ENCODE data around the gene TIMM9.
"Not testable (repeated sequence)": the region's sequence is repeated elsewhere in the genome, so short reads cannot be mapped to it uniquely, and the experiment has no call there.

TIMM9 gene

GRCh38 chr14:58398495-58398894 is 28.8 kb downstream of the TIMM9 start:
- no peak for DNase-seq
- ATAC-seq = no peak

DNA sequence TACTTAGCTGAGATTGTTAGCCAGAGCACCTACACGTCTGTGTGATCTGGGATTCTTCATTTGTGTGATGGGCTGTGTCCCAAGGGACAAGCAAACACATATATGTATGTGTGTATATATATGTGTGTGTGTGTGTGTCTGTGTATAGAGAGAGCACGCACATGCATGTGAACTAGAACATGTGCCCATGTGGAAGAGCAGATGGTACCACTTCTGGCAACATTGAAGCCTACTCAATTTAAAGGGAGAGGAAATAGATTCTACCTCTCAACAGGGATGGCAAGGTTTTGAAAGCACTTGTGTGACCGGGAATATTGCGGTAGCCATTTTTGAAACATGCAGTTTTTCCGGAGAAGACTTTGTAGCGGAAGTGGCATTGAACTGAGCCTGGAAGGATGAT is 30.2 kb downstream of the TIMM9 start:
- no peak for ATAC-seq
- DNase-seq = no peak

DNA sequence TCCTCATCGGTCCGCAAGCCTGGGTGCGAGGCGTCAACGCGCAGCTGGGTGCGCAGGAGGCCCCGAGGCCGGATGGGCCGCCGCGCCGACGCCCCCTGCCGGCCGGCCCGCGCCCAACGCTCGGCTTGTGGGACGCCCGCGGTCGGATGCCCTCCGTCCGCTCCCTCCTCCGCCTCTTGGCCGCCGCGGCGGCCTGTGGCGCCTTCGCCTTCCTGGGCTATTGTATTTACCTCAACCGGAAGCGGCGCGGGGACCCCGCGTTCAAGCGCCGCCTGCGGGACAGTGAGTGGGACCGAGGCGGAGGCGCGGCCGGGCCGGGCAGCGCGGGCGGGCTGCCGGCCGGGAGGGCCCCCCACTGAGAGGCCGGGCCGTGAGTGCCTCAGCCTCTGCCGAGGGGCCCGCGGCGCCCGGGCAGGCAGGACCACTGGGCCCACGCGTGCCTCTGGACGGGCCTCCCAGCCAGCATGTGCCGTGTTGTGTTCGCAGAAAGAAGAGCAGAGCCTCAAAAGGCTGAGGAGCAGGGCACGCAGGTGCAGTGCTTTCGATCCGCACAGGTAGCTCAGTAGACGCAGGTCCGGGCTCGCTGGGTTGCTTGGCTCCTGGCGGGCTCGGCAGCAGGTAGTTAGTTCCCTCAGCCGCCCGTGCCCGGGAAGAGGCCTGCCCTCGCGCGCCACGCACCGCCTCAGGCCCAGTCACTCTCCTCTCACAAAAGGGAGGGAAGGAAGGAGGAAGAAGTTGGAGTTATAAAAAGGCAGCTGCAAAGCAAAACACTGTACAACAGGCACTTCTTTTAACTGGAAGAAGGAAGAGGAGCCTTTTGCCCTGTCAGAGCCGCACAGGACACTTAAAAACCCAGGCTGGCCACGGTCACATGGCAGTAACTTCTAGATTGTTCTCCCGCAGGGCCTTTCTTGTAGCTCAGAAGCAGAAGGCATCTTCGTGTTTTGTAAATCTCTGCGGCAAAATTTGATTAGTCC is 31.2 kb downstream of the TIMM9 start, which contains the start of gene TOMM20L:
Gene TOMM20L (plus strand): TSS at position 119 of the 977 bp plus-strand sequence. CDS start 28 bp downstream, at position 147.
- peak; percentile 93 for ATAC-seq

DNA sequence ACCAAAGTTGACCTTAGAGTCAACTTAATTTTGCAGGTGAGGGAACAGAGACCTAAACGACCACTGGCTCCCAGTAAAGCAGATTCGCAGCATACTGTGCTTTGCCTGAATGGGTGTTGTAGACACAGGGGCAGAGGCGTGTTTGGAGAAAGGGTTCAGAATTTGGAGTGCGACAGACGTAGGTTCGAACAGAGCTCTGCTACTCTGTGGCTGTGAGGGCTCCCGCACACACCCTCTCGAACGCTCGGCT is 31.8 kb downstream of the TIMM9 start:
- no peak for DNase-seq
- no peak for ATAC-seq

More for the DNA sequence above, 31.2 kb downstream of the TIMM9 start, which contains the start of gene TOMM20L:
- DNase-seq = peak; percentile 81

GRCh38 chr14:58390830-58391229 is 36.5 kb downstream of the TIMM9 start:
- DNase-seq (no peak), ATAC-seq (no peak)

DNA sequence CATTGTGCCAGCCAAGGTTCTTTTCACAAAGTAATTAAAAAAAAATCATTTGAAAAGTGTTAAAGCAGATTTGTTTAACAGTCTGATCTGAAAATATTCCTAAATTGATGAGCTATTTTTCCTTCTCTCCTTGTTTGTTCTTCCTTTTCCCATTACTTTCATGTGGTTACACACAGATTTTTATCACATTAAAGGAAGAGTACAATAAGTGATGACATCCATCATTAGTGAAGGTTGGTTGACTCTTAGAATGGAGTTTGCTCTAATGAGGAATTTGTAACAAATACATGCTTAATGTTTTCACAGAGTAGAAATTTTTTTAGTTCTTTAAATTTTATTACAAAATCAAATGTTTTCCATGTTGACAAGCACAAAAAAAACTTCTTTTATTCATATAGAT is 50.5 kb downstream of the TIMM9 start:
- DNase-seq = no peak
- ATAC-seq = no peak

DNA sequence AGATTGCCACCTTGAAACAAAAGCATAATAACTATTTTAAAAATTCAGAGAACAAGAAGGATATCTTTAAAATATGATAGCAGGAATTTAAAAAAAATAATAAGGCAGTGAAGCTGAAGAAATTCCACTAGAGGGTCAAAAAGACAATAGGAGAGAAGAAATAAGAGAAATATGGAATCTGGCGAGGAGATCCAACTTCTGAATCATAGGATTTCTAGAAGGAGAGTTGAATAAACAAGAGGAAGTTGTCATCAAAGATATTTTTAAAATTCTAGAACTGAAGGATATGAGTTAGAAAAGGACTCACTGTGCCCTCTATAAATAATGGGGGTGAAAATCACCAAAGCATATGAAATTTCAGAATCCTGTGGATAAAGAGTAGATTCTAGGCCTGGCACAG is 58.4 kb downstream of the TIMM9 start:
- ATAC-seq (no peak), DNase-seq (no peak)

- ATAC-seq (no peak), DNase-seq (no peak)
Measured at GRCh38 chr14:58367296-58367695, 60.0 kb downstream of the TIMM9 start.

- ATAC-seq = no peak
- DNase-seq = no peak
Measured at GRCh38 chr14:58364316-58364715, 63.0 kb downstream of the TIMM9 start.

GRCh38 chr14:58362798-58363412 is 64.4 kb downstream of the TIMM9 start:
- ATAC-seq = no peak
- DNase-seq = no peak

DNA sequence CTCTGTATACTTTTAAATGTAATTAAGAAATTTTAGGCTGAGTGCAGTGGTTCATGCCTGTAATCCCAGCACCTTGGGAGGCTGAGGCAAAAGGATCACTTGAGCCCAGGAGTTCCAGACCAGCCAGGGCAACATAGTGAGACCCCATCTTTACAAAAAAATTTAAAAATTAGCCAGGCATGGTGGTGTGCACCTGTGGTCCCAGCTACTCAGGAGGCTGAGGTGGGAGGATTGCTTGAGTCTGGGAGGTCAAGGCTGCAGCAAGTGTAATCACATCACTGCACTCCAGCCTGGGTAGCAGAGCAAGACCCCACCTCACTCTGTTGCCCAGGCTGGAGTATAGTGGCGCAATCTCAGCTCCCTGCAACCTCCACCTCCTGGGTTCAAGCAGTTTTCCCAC is 65.1 kb downstream of the TIMM9 start:
- ATAC-seq, DNase-seq: not testable (repeated sequence)

All from stimulated activated naive CD8-positive, alpha-beta T cell treated with anti-CD3 and anti-CD28 coated beads, Interleukin-15, Interleukin-2, amounts not matched to agents 100 U/mL and 50 U/mL, for 24 hours (primary cell).